ENCODE data around the gene CYP24A1. TPM values are rescaled to one million over a fixed set of nuclear protein-coding genes. Genes with fewer than 3 reads are reported as not detected.

CYP24A1 gene
- total RNA-seq, 1 donor = not detected

GRCh38 chr20:54203281-54203680, 29.5 kb upstream of the CYP24A1 start:
- Histone ChIP-seq H2AFZ (ENCODE audit: low read length) (no peak overlapping the region), H4K20me1 (ENCODE audit: insufficient read depth, low read length) (no peaks in the 10 kb centered on the region), H3K4me1 (ENCODE audit: insufficient read depth, low read length) (no peaks in the 10 kb centered on the region), H3K4me3 (ENCODE audit: insufficient read depth, low read length) (no peak overlapping the region), H3K79me2 (ENCODE audit: insufficient read depth, low read length) (peaks cover 2% of the 10 kb centered on the region), H3K27ac (ENCODE audit: low read depth, low read length) (no peak overlapping the region), H3K9me3 (ENCODE audit: low read depth, low read length) (no peaks in the 10 kb centered on the region), H3K36me3 (ENCODE audit: insufficient read depth, low read length) (no peaks in the 10 kb centered on the region), H3K4me2 (ENCODE audit: insufficient read depth, low read length) (no peak overlapping the region), H3K27me3 (ENCODE audit: insufficient read depth, low read length) (no peaks in the 10 kb centered on the region)
- no peak for TF ChIP-seq CTCF (IDR thresholded peaks at IDR 0.05; ENCODE audit: extremely low read depth, low read depth, low read length)
- no peak for DNase-seq (ENCODE audit: insufficient read length, low spot score, missing footprints)

GRCh38 chr20:54201268-54201846, 27.6 kb upstream of the CYP24A1 start:
- Histone ChIP-seq H3K27me3 (ENCODE audit: insufficient read depth, low read length) (no peaks in the 10 kb centered on the region), H3K36me3 (ENCODE audit: insufficient read depth, low read length) (no peaks in the 10 kb centered on the region), H3K27ac (ENCODE audit: low read depth, low read length) (no peak overlapping the region), H3K79me2 (ENCODE audit: insufficient read depth, low read length) (no peaks in the 10 kb centered on the region), H4K20me1 (ENCODE audit: insufficient read depth, low read length) (no peaks in the 10 kb centered on the region), H2AFZ (ENCODE audit: low read length) (no peak overlapping the region), H3K4me3 (ENCODE audit: insufficient read depth, low read length) (no peak overlapping the region), H3K4me1 (ENCODE audit: insufficient read depth, low read length) (no peaks in the 10 kb centered on the region), H3K4me2 (ENCODE audit: insufficient read depth, low read length) (no peak overlapping the region), H3K9me3 (ENCODE audit: low read depth, low read length) (no peaks in the 10 kb centered on the region)
- DNase-seq (ENCODE audit: insufficient read length, low spot score, missing footprints) = no peak
- no peak for TF ChIP-seq CTCF (IDR thresholded peaks at IDR 0.05; ENCODE audit: extremely low read depth, low read depth, low read length)

- Histone ChIP-seq H3K4me2 (ENCODE audit: insufficient read depth, low read length) (no peak overlapping the region), H3K27me3 (ENCODE audit: insufficient read depth, low read length) (no peaks in the 10 kb centered on the region), H3K36me3 (ENCODE audit: insufficient read depth, low read length) (no peaks in the 10 kb centered on the region), H3K4me1 (ENCODE audit: insufficient read depth, low read length) (no peaks in the 10 kb centered on the region), H4K20me1 (ENCODE audit: insufficient read depth, low read length) (no peaks in the 10 kb centered on the region), H3K79me2 (ENCODE audit: insufficient read depth, low read length) (no peaks in the 10 kb centered on the region), H3K4me3 (ENCODE audit: insufficient read depth, low read length) (no peak overlapping the region), H3K27ac (ENCODE audit: low read depth, low read length) (no peak overlapping the region), H3K9me3 (ENCODE audit: low read depth, low read length) (no peaks in the 10 kb centered on the region), H2AFZ (ENCODE audit: low read length) (no peak overlapping the region)
- TF ChIP-seq CTCF (IDR thresholded peaks at IDR 0.05; ENCODE audit: extremely low read depth, low read depth, low read length) = no peak
- DNase-seq (ENCODE audit: insufficient read length, low spot score, missing footprints) = no peak
Measured at GRCh38 chr20:54200487-54201267, 26.9 kb upstream of the CYP24A1 start.

GRCh38 chr20:54199721-54200176, 26.0 kb upstream of the CYP24A1 start:
- no peak for DNase-seq (ENCODE audit: insufficient read length, low spot score, missing footprints)

More at GRCh38 chr20:54199721-54200176, 26.0 kb upstream of the CYP24A1 start:
- Histone ChIP-seq H4K20me1 (ENCODE audit: insufficient read depth, low read length) (no peaks in the 10 kb centered on the region), H3K4me2 (ENCODE audit: insufficient read depth, low read length) (no peak overlapping the region), H3K79me2 (ENCODE audit: insufficient read depth, low read length) (no peaks in the 10 kb centered on the region), H3K36me3 (ENCODE audit: insufficient read depth, low read length) (no peaks in the 10 kb centered on the region), H3K9me3 (ENCODE audit: low read depth, low read length) (no peaks in the 10 kb centered on the region), H2AFZ (ENCODE audit: low read length) (no peak overlapping the region), H3K4me3 (ENCODE audit: insufficient read depth, low read length) (no peak overlapping the region), H3K27ac (ENCODE audit: low read depth, low read length) (no peak overlapping the region), H3K27me3 (ENCODE audit: insufficient read depth, low read length) (no peaks in the 10 kb centered on the region), H3K4me1 (ENCODE audit: insufficient read depth, low read length) (no peaks in the 10 kb centered on the region)
- peak; percentile 97 for TF ChIP-seq CTCF (IDR thresholded peaks at IDR 0.05; ENCODE audit: extremely low read depth, low read depth, low read length)
